GM23338 (cell line): ENCODE measurements around the gene APPBP2. TPM values are rescaled to one million over a fixed set of nuclear protein-coding genes. Genes with fewer than 3 reads are reported as not detected.
A peak's percentile ranks its signal among the peaks of the same experiment; 100 is the strongest.

Source experiments
- ATAC-seq: fragments of 200-7000 bp; cut with Tn5 transposase; 3 replicates; pipeline ENCODE4 v1.9.1; 2020
- DNase-seq: peaks from one replicate; pipeline ENCODE4 v3.0.0-alpha.2; 2015; ENCODE audit warnings: low spot score
- H2AFZ ChIP-seq: fragments of 200-600 bp; sonication (generic); 2 replicates; pipeline ENCODE4 v1.8.0; 2016; ENCODE audit warnings: antibody characterized with exemption, mild to moderate bottlenecking, moderate library complexity
- H3F3A ChIP-seq: fragments of 200-600 bp; sonication (generic); replicated peaks from 2 replicates; pipeline ENCODE4 v1.8.0; 2017; ENCODE audit warnings: antibody characterized with exemption, mixed run types, low read depth
- H3K27ac ChIP-seq: fragments of 200-600 bp; sonication (generic); 2 replicates; pipeline ENCODE4 v1.6.1; 2016; ENCODE audit warnings: low read depth
- H3K27me3 ChIP-seq: fragments of 200-600 bp; sonication (generic); 2 replicates; pipeline ENCODE4 v1.8.0; 2016; ENCODE audit warnings: mild to moderate bottlenecking, mixed run types, moderate library complexity; ENCODE audit not compliant: insufficient read depth
- H3K36me3 ChIP-seq: fragments of 200-600 bp; sonication (generic); 2 replicates; pipeline ENCODE4 v1.8.0; 2016; ENCODE audit warnings: mild to moderate bottlenecking; ENCODE audit not compliant: insufficient read depth
- H3K4me1 ChIP-seq: fragments of 200-600 bp; sonication (generic); 2 replicates; pipeline ENCODE4 v1.8.0; 2016; ENCODE audit warnings: mild to moderate bottlenecking, moderate library complexity; ENCODE audit not compliant: insufficient read depth
- H3K4me2 ChIP-seq: fragments of 200-600 bp; sonication (generic); 2 replicates; pipeline ENCODE4 v1.7.1; 2017; ENCODE audit warnings: mixed run types
- H3K4me3 ChIP-seq: fragments of 200-600 bp; sonication (generic); 2 replicates; pipeline ENCODE4 v1.6.1; 2016; ENCODE audit warnings: mixed run types
- H3K79me2 ChIP-seq: fragments of 200-600 bp; sonication (generic); replicated peaks from 2 replicates; pipeline ENCODE4 v1.8.0; 2017; ENCODE audit warnings: mild to moderate bottlenecking; ENCODE audit not compliant: insufficient read depth
- H3K9me2 ChIP-seq: fragments of 200-600 bp; sonication (generic); 2 replicates; pipeline ENCODE4 v1.8.0; 2017; ENCODE audit not compliant: insufficient read depth
- H4K20me1 ChIP-seq: fragments of 200-600 bp; sonication (generic); replicated peaks from 2 replicates; pipeline ENCODE4 v1.8.0; 2017; ENCODE audit warnings: mild to moderate bottlenecking; ENCODE audit not compliant: insufficient read depth
- H3K27ac Mint-ChIP-seq: 2 replicates; pipeline ENCODE4 v1.8.0; 2020; ENCODE audit warnings: inconsistent platforms, mild to moderate bottlenecking, moderate library complexity, mixed read lengths
- H3K27me3 Mint-ChIP-seq: 3 replicates; pipeline ENCODE4 v1.8.0; 2022; ENCODE audit warnings: low read depth, mild to moderate bottlenecking, moderate library complexity, mixed read lengths, inconsistent platforms; ENCODE audit not compliant: insufficient read depth, poor library complexity
- H3K36me3 Mint-ChIP-seq: 3 replicates; pipeline ENCODE4 v1.8.0; 2021; ENCODE audit warnings: low read depth, mild to moderate bottlenecking, inconsistent platforms, moderate library complexity, mixed read lengths
- H3K4me1 Mint-ChIP-seq: 3 replicates; pipeline ENCODE4 v1.8.0; 2020; ENCODE audit warnings: mild to moderate bottlenecking, inconsistent platforms, mixed read lengths
- H3K4me3 Mint-ChIP-seq: 3 replicates; pipeline ENCODE4 v1.8.0; 2021; ENCODE audit warnings: moderate library complexity, mild to moderate bottlenecking, inconsistent platforms, mixed read lengths
- H3K9me3 Mint-ChIP-seq: 3 replicates; pipeline ENCODE4 v1.8.0; 2020; ENCODE audit warnings: moderate library complexity, mild to moderate bottlenecking, inconsistent platforms, mixed read lengths
- CREB1 ChIP-seq: fragments of 250-450 bp; sonication (Bioruptor Pico); IDR thresholded peaks from 2 replicates; pipeline ENCODE4 v1.5.0; 2020; ENCODE audit warnings: low read depth, mild to moderate bottlenecking, moderate library complexity
- ETS1 ChIP-seq: IDR thresholded peaks from 2 replicates; pipeline ENCODE4 v1.6.1; 2016; ENCODE audit warnings: antibody characterized with exemption
- EZH2phosphoT487 ChIP-seq: fragments of 200-600 bp; sonication (generic); IDR thresholded peaks from one replicate; pipeline ENCODE4 v1.8.1; 2018; ENCODE audit warnings: antibody characterized with exemption; ENCODE audit not compliant: unreplicated experiment
- JUNB ChIP-seq: IDR thresholded peaks from one replicate; pipeline ENCODE4 v1.6.1; 2016; ENCODE audit warnings: antibody characterized with exemption; ENCODE audit not compliant: unreplicated experiment
- NANOG ChIP-seq: IDR thresholded peaks from 2 replicates; pipeline ENCODE4 v1.6.1; 2016; ENCODE audit warnings: antibody characterized with exemption, borderline replicate concordance
- POLR2AphosphoS5 ChIP-seq: IDR thresholded peaks from 2 replicates; pipeline ENCODE4 v1.6.1; 2016; ENCODE audit warnings: antibody characterized with exemption, low read depth
- REST ChIP-seq: IDR thresholded peaks from one replicate; pipeline ENCODE4 v1.6.1; 2018; ENCODE audit warnings: antibody characterized with exemption; ENCODE audit not compliant: unreplicated experiment
- STAT1 ChIP-seq: IDR thresholded peaks from one replicate; pipeline ENCODE4 v1.6.1; 2016; ENCODE audit warnings: antibody characterized with exemption; ENCODE audit not compliant: unreplicated experiment
- ZNF114 ChIP-seq: fragments of 250-450 bp; sonication (Bioruptor Pico); IDR thresholded peaks from 2 replicates; pipeline ENCODE4 v1.5.0; 2020; ENCODE audit warnings: mild to moderate bottlenecking, moderate library complexity
- ZNF331 ChIP-seq: fragments of 250-450 bp; sonication (Bioruptor Pico); IDR thresholded peaks from 2 replicates; pipeline ENCODE4 v1.5.0; 2020; ENCODE audit warnings: low read depth, mild to moderate bottlenecking, moderate library complexity
- polyA plus RNA-seq: library from polyadenylated mRNA; unstranded; fragments of >200 nt; fragmentation: Nextera tagmentation; extraction: Ambion mirVana; gene quantifications from 2 replicates; pipeline ENCODE4 v1.2.1, GENCODE V29; 2016
- total RNA-seq: library from RNA; depleted of rRNA; stranded (reverse); fragments of >200 nt; shearing (Covaris generic); gene quantifications from 2 replicates; pipeline ENCODE4 v1.2.3, GENCODE V29; 2014
- TF ChIP-seq, protein P1 (sequence below): fragments of 250-450 bp; sonication (Bioruptor Pico); IDR thresholded peaks from 2 replicates; pipeline ENCODE4 v1.5.0; 2020; ENCODE audit warnings: mild to moderate bottlenecking, moderate library complexity

APPBP2 gene
- total and polyA plus RNA-seq, 2 experiments from 2014 or later, result 9.3 to 15.0 TPM

GRCh38 chr17:60439501-60439900, 86.5 kb downstream of the APPBP2 start:
- Histone ChIP-seq H3F3A (no peaks in the 10 kb centered on the region), H3K79me2 (no peaks in the 10 kb centered on the region), H3K27ac (no peak overlapping the region), H3K27me3 (no peaks in the 10 kb centered on the region), H2AFZ (peak overlapping the region; percentile 12; the same call in 1 of the 2 replicates), H3K4me2 (peak overlapping the region; percentile 56), H3K36me3 (no peaks in the 10 kb centered on the region), H4K20me1 (no peaks in the 10 kb centered on the region), H3K4me3 (no peak overlapping the region), H3K9me2 (no peaks in the 10 kb centered on the region), H3K4me1 (peaks cover 6% of the 10 kb centered on the region; the same call in 1 of the 2 replicates)
- DNase-seq (no peak), ATAC-seq (no peak)
- no peak overlapping the region for H3K4me3 Mint-ChIP-seq
- TF ChIP-seq STAT1 (no peak), EZH2phosphoT487 (no peak), POLR2AphosphoS5 (no peak), CREB1 (CRISPR knock-in tag) (no peak), ZNF331 (CRISPR knock-in tag) (no peak), REST (no peak), NANOG (no peak)
- H3K4me1 Mint-ChIP-seq, result peaks cover 5% of the 10 kb centered on the region
- H3K27ac Mint-ChIP-seq, result peak overlapping the region; percentile 60
- no peaks in the 10 kb centered on the region for H3K36me3 Mint-ChIP-seq
- H3K9me3 Mint-ChIP-seq, result peaks cover 10% of the 10 kb centered on the region; the same call in 2 of the 3 replicates
- H3K27me3 Mint-ChIP-seq, result peaks cover 4% of the 10 kb centered on the region

DNA sequence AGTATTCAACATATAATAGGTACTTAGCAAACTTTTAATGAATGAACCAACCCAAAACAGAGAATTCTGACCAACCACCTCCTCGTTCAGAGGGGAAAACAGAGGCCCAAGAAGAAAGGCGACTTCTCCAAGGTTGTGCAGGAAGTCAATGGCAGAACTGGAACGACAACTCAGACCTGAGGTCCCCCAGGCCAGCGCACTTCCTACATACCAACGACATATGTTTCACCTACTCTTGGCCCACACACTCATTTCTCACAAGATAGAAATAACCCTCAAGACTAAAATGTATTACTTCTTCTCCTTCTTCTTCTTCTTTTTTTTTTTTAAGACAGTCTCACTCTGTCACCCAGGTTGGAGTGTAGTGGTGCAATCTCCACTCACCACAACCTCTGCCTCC, 89.4 kb downstream of the APPBP2 start:
- Histone ChIP-seq H3K4me3 (no peak overlapping the region), H3K27me3 (no peaks in the 10 kb centered on the region), H3K27ac (no peak overlapping the region), H3K4me1 (peaks cover 6% of the 10 kb centered on the region; the same call in 1 of the 2 replicates), H3K4me2 (no peak overlapping the region), H3K9me2 (no peaks in the 10 kb centered on the region), H3F3A (no peaks in the 10 kb centered on the region), H3K36me3 (no peaks in the 10 kb centered on the region), H4K20me1 (no peaks in the 10 kb centered on the region), H3K79me2 (no peaks in the 10 kb centered on the region), H2AFZ (peak overlapping the region; percentile 38; the same call in 1 of the 2 replicates)
- TF ChIP-seq ZNF114 (CRISPR knock-in tag) (no peak), ETS1 (no peak), EZH2phosphoT487 (no peak), JUNB (no peak)
- TF ChIP-seq, protein P1, sequence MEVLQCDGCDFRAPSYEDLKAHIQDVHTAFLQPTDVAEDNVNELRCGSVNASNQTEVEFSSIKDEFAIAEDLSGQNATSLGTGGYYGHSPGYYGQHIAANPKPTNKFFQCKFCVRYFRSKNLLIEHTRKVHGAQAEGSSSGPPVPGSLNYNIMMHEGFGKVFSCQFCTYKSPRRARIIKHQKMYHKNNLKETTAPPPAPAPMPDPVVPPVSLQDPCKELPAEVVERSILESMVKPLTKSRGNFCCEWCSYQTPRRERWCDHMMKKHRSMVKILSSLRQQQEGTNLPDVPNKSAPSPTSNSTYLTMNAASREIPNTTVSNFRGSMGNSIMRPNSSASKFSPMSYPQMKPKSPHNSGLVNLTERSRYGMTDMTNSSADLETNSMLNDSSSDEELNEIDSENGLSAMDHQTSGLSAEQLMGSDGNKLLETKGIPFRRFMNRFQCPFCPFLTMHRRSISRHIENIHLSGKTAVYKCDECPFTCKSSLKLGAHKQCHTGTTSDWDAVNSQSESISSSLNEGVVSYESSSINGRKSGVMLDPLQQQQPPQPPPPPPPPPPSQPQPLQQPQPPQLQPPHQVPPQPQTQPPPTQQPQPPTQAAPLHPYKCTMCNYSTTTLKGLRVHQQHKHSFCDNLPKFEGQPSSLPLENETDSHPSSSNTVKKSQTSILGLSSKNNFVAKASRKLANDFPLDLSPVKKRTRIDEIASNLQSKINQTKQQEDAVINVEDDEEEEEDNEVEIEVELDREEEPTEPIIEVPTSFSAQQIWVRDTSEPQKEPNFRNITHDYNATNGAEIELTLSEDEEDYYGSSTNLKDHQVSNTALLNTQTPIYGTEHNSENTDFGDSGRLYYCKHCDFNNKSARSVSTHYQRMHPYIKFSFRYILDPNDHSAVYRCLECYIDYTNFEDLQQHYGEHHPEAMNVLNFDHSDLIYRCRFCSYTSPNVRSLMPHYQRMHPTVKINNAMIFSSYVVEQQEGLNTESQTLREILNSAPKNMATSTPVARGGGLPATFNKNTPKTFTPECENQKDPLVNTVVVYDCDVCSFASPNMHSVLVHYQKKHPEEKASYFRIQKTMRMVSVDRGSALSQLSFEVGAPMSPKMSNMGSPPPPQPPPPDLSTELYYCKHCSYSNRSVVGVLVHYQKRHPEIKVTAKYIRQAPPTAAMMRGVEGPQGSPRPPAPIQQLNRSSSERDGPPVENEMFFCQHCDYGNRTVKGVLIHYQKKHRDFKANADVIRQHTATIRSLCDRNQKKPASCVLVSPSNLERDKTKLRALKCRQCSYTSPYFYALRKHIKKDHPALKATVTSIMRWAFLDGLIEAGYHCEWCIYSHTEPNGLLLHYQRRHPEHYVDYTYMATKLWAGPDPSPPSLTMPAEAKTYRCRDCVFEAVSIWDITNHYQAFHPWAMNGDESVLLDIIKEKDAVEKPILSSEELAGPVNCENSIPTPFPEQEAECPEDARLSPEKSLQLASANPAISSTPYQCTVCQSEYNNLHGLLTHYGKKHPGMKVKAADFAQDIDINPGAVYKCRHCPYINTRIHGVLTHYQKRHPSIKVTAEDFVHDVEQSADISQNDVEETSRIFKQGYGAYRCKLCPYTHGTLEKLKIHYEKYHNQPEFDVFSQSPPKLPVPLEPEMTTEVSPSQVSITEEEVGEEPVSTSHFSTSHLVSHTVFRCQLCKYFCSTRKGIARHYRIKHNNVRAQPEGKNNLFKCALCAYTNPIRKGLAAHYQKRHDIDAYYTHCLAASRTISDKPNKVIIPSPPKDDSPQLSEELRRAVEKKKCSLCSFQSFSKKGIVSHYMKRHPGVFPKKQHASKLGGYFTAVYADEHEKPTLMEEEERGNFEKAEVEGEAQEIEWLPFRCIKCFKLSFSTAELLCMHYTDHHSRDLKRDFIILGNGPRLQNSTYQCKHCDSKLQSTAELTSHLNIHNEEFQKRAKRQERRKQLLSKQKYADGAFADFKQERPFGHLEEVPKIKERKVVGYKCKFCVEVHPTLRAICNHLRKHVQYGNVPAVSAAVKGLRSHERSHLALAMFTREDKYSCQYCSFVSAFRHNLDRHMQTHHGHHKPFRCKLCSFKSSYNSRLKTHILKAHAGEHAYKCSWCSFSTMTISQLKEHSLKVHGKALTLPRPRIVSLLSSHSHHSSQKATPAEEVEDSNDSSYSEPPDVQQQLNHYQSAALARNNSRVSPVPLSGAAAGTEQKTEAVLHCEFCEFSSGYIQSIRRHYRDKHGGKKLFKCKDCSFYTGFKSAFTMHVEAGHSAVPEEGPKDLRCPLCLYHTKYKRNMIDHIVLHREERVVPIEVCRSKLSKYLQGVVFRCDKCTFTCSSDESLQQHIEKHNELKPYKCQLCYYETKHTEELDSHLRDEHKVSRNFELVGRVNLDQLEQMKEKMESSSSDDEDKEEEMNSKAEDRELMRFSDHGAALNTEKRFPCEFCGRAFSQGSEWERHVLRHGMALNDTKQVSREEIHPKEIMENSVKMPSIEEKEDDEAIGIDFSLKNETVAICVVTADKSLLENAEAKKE, result no peak
- peaks cover 21% of the 10 kb centered on the region for H3K36me3 Mint-ChIP-seq
- ATAC-seq (no peak), DNase-seq (no peak)
- peaks cover 4% of the 10 kb centered on the region for H3K27me3 Mint-ChIP-seq
- no peak overlapping the region for H3K27ac Mint-ChIP-seq
- no peak overlapping the region for H3K4me3 Mint-ChIP-seq
- H3K4me1 Mint-ChIP-seq, result peaks cover 5% of the 10 kb centered on the region
- peaks cover 31% of the 10 kb centered on the region for H3K9me3 Mint-ChIP-seq
